ENCODE results near the gene TNIP1. TPM values are rescaled to one million over a fixed set of nuclear protein-coding genes. Genes with fewer than 3 reads are reported as not detected.

TNIP1 gene
- polyA plus RNA-seq, 6 donors from 2014 or later, result 36.2 to 68.2 (median 55.5) TPM

- H3K36me3 Mint-ChIP-seq, result peaks cover 25% of the 10 kb centered on the region in 2 donors
- H3K4me3 Mint-ChIP-seq, result no peak overlapping the region
- ATAC-seq (ENCODE audit: low read depth in 2 of 2), result peak; percentile 73 to 78
- H3K27me3 Mint-ChIP-seq, result no peaks in the 10 kb centered on the region
- H3K4me1 Mint-ChIP-seq, result peaks cover 16 to 23% (median 19%) of the 10 kb centered on the region in 3 donors
- peak; percentile 65 for DNase-seq
- H3K9me3 Mint-ChIP-seq, result no peaks in the 10 kb centered on the region
- H3K27ac Mint-ChIP-seq, result peak overlapping the region in 5 of 6 donors; percentile 71 to 97 (median 86)
Measured at GRCh38 chr5:151115272-151115905, 34.6 kb upstream of the TNIP1 start.

- Mint-ChIP-seq H3K27me3 (no peaks in the 10 kb centered on the region), H3K4me3 (no peak overlapping the region), H3K36me3 (peaks cover 23 to 25% of the 10 kb centered on the region in 2 donors), H3K27ac (peak overlapping the region in 1 of 6 donors; percentile 28), H3K4me1 (peaks cover 14 to 23% (median 20%) of the 10 kb centered on the region in 3 donors), H3K9me3 (no peaks in the 10 kb centered on the region)
- DNase-seq (no peak), ATAC-seq (ENCODE audit: low read depth in 2 of 2) (no peak)
Measured at GRCh38 chr5:151113651-151114050, 32.8 kb upstream of the TNIP1 start.

- H3K4me3 Mint-ChIP-seq, result no peak overlapping the region
- no peaks in the 10 kb centered on the region for H3K9me3 Mint-ChIP-seq
- no peaks in the 10 kb centered on the region for H3K27me3 Mint-ChIP-seq
- peak overlapping the region in 2 of 6 donors; percentile 15 to 72 for H3K27ac Mint-ChIP-seq
- DNase-seq (no peak), ATAC-seq (ENCODE audit: low read depth in 2 of 2) (no peak)
- H3K4me1 Mint-ChIP-seq, result peaks cover 13 to 32% (median 19%) of the 10 kb centered on the region in 3 donors
- H3K36me3 Mint-ChIP-seq, result peaks cover 38% of the 10 kb centered on the region in 2 donors
Measured at GRCh38 chr5:151110992-151111391, 30.2 kb upstream of the TNIP1 start.

- Mint-ChIP-seq H3K27ac (peak overlapping the region in 2 of 6 donors; percentile 72 to 95), H3K4me1 (peaks cover 8 to 26% (median 20%) of the 10 kb centered on the region in 3 donors), H3K4me3 (no peak overlapping the region), H3K9me3 (no peaks in the 10 kb centered on the region), H3K27me3 (no peaks in the 10 kb centered on the region), H3K36me3 (peaks cover 39 to 40% of the 10 kb centered on the region in 2 donors)
- ATAC-seq (ENCODE audit: low read depth in 2 of 2), result peak in 1 of 2 donors; percentile 12
- no peak for DNase-seq
Measured at GRCh38 chr5:151110122-151110681, 29.4 kb upstream of the TNIP1 start.

- no peaks in the 10 kb centered on the region for H3K27me3 Mint-ChIP-seq
- H3K27ac Mint-ChIP-seq, result peak overlapping the region in 1 of 6 donors; percentile 27
- DNase-seq (no peak), ATAC-seq (ENCODE audit: low read depth in 2 of 2) (no peak)
- H3K36me3 Mint-ChIP-seq, result peaks cover 33 to 43% of the 10 kb centered on the region in 2 donors
- no peaks in the 10 kb centered on the region for H3K9me3 Mint-ChIP-seq
- H3K4me1 Mint-ChIP-seq, result peaks cover 7 to 25% (median 15%) of the 10 kb centered on the region in 3 donors
- no peak overlapping the region for H3K4me3 Mint-ChIP-seq
Measured at GRCh38 chr5:151108566-151108965, 27.7 kb upstream of the TNIP1 start.

DNA sequence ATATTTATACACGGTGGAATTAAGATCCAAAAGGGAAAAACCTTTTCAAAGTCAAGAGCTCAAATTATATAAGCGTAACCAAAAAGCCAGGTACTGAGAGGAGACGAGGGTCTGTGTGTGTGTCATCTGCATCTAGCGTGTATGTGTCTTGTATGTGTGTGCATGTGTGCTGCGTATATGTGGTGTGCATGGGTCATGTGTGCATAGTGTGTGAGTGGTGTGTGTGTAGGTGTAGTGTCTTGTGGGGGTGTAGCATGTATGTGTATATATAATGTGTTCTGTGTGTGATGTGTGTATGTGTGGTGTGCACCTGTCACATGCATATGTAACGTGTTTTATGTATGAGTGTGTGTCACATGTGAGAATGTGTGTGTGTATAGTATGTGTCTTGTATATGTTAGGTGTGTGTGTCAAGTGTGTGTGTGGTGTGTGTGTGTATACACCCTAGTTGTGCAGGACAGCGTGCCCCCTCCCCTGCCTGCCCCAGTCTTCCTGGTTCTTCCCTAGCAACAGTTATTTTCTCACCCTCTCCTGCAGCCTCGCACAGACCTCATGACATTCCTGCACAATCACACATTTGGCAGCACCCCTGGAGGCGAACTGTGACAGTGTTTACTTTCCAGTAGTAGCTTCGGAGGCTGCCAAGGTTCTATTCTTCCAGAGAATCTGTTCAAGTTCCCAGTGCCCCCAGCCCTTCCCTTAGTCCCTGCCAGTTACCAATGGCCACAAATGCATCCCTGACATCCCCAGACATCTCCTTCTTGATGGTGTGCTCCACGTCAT lies 27.1 kb upstream of the TNIP1 start:
- no peak for DNase-seq
- peaks cover 7 to 25% (median 15%) of the 10 kb centered on the region in 3 donors for H3K4me1 Mint-ChIP-seq
- no peaks in the 10 kb centered on the region for H3K9me3 Mint-ChIP-seq
- H3K27ac Mint-ChIP-seq, result peak overlapping the region in 1 of 6 donors; percentile 16
- no peak for ATAC-seq (ENCODE audit: low read depth in 2 of 2)
- H3K4me3 Mint-ChIP-seq, result no peak overlapping the region
- peaks cover 31 to 46% of the 10 kb centered on the region in 2 donors for H3K36me3 Mint-ChIP-seq
- no peaks in the 10 kb centered on the region for H3K27me3 Mint-ChIP-seq

DNA sequence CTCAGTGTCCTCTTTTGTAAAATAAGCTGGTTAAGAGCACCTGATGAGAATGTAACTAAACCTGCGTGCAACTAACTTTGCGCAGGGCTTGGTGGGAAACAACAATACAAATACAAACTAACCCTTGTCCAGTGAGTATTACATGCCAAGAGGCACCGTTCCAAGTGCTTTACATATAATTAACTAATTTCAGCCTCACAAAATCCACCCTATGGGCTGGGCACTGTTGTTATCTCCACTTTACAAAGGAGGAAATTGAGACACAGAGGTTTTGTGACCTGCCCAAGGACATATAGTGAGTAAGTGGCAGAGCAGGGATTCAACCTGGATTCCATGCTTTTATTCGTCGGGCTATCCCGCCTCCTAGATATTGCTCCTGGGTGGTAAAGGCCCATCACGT lies 26.2 kb upstream of the TNIP1 start:
- peaks cover 7 to 25% (median 15%) of the 10 kb centered on the region in 3 donors for H3K4me1 Mint-ChIP-seq
- no peaks in the 10 kb centered on the region for H3K9me3 Mint-ChIP-seq
- DNase-seq, result no peak
- H3K36me3 Mint-ChIP-seq, result peaks cover 31 to 47% of the 10 kb centered on the region in 2 donors
- no peaks in the 10 kb centered on the region for H3K27me3 Mint-ChIP-seq
- peak overlapping the region in 1 of 6 donors; percentile 83 for H3K27ac Mint-ChIP-seq
- no peak overlapping the region for H3K4me3 Mint-ChIP-seq
- no peak for ATAC-seq (ENCODE audit: low read depth in 2 of 2)

- no peak overlapping the region for H3K4me3 Mint-ChIP-seq
- H3K4me1 Mint-ChIP-seq, result peaks cover 11 to 29% (median 20%) of the 10 kb centered on the region in 3 donors
- no peaks in the 10 kb centered on the region for H3K27me3 Mint-ChIP-seq
- H3K27ac Mint-ChIP-seq, result peak overlapping the region; percentile 5 to 84 (median 50)
- no peak for ATAC-seq (ENCODE audit: low read depth in 2 of 2)
- no peak for DNase-seq
- H3K36me3 Mint-ChIP-seq, result peaks cover 31 to 52% of the 10 kb centered on the region in 2 donors
- H3K9me3 Mint-ChIP-seq, result no peaks in the 10 kb centered on the region
Measured at GRCh38 chr5:151106509-151106908, 25.7 kb upstream of the TNIP1 start.

- ATAC-seq (ENCODE audit: low read depth in 2 of 2) (no peak), DNase-seq (no peak)
- Mint-ChIP-seq H3K9me3 (no peaks in the 10 kb centered on the region), H3K36me3 (peaks cover 31 to 54% of the 10 kb centered on the region in 2 donors), H3K27ac (peak overlapping the region in 4 of 6 donors; percentile 5 to 66 (median 44)), H3K4me1 (peaks cover 11 to 30% (median 20%) of the 10 kb centered on the region in 3 donors), H3K27me3 (no peaks in the 10 kb centered on the region), H3K4me3 (no peak overlapping the region)
Measured at GRCh38 chr5:151106043-151106442, 25.2 kb upstream of the TNIP1 start.

- Mint-ChIP-seq H3K36me3 (peaks cover 30 to 58% of the 10 kb centered on the region in 2 donors), H3K9me3 (peaks cover 0 to 2% (median 0%) of the 10 kb centered on the region in 7 donors), H3K27ac (peak overlapping the region in 1 of 6 donors; percentile 86), H3K27me3 (no peaks in the 10 kb centered on the region), H3K4me3 (no peak overlapping the region), H3K4me1 (peaks cover 12 to 31% (median 20%) of the 10 kb centered on the region in 3 donors)
- no peak for DNase-seq
- ATAC-seq (ENCODE audit: low read depth in 2 of 2), result no peak
Measured at GRCh38 chr5:151105561-151105960, 24.7 kb upstream of the TNIP1 start.

DNA sequence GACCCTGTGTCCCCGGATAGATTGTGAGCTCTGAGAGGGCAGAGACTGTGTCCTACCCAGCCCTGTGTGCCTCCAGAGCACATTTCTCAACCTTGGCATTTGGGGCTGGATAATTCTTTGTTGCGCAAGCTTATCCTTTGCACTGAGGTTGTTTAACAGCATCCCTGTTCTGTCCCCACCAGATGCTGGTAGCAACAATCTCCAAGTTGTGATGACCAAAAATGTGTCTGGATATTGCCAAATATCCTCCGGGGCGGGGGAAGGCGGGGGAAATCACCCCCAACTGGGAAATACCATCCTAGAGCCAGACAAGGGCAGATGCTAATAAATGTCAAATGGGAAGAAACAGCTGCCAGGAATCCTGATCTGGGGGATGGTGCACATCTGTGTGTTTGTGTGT lies 24.0 kb upstream of the TNIP1 start:
- Mint-ChIP-seq H3K27me3 (no peaks in the 10 kb centered on the region), H3K4me1 (peaks cover 17 to 33% (median 23%) of the 10 kb centered on the region in 3 donors), H3K9me3 (peaks cover 0 to 2% (median 0%) of the 10 kb centered on the region in 7 donors), H3K36me3 (peaks cover 36 to 66% of the 10 kb centered on the region in 2 donors), H3K4me3 (no peak overlapping the region), H3K27ac (peak overlapping the region in 1 of 6 donors; percentile 86)
- DNase-seq (no peak), ATAC-seq (ENCODE audit: low read depth in 2 of 2) (no peak)

GRCh38 chr5:151101746-151102145 lies 20.9 kb upstream of the TNIP1 start:
- H3K9me3 Mint-ChIP-seq, result peaks cover 0 to 2% (median 0%) of the 10 kb centered on the region in 7 donors
- no peak for ATAC-seq (ENCODE audit: low read depth in 2 of 2)
- peaks cover 38 to 51% (median 48%) of the 10 kb centered on the region in 3 donors for H3K4me1 Mint-ChIP-seq
- no peaks in the 10 kb centered on the region for H3K27me3 Mint-ChIP-seq
- H3K4me3 Mint-ChIP-seq, result no peak overlapping the region
- peaks cover 18 to 43% of the 10 kb centered on the region in 2 donors for H3K36me3 Mint-ChIP-seq
- peak overlapping the region in 3 of 6 donors; percentile 62 to 79 (median 66) for H3K27ac Mint-ChIP-seq
- DNase-seq, result no peak

GRCh38 chr5:151101151-151101550 lies 20.3 kb upstream of the TNIP1 start:
- peaks cover 12 to 38% of the 10 kb centered on the region in 2 donors for H3K36me3 Mint-ChIP-seq
- H3K27me3 Mint-ChIP-seq, result no peaks in the 10 kb centered on the region
- H3K27ac Mint-ChIP-seq, result peak overlapping the region in 3 of 6 donors; percentile 16 to 66 (median 64)
- no peak for DNase-seq
- ATAC-seq (ENCODE audit: low read depth in 2 of 2), result no peak
- H3K4me3 Mint-ChIP-seq, result no peak overlapping the region
- peaks cover 0 to 2% (median 0%) of the 10 kb centered on the region in 7 donors for H3K9me3 Mint-ChIP-seq
- peaks cover 34 to 54% (median 45%) of the 10 kb centered on the region in 3 donors for H3K4me1 Mint-ChIP-seq
